Effector CD4-positive, alpha-beta T cell (primary cell): Measurements from ENCODE around the gene ITSN1.
"Not testable (repeated sequence)": the region's sequence is repeated elsewhere in the genome, so short reads cannot be mapped to it uniquely, and the experiment has no call there.

ENCODE experiments used
- DNase-seq: peaks from one replicate; pipeline ENCODE4 v3.0.0-alpha.2; 2020
- total RNA-seq: gene quantifications from one replicate; lab custom pipeline; 2026; lab: John Stamatoyannopoulos, UW

ITSN1 gene
- 1.3 reads per million for total RNA-seq

GRCh38 chr21:33642027-33642895 is at the start of gene ITSN1:
Gene ITSN1 (plus strand): TSS chr21:33642501. CDS start chr21:33718829, 76,328 bp downstream.
- DNase-seq = peak; percentile 100

GRCh38 chr21:33598051-33598450 is 44.2 kb upstream of the ITSN1 start:
- DNase-seq = no peak

GRCh38 chr21:33608559-33608958 is 33.7 kb upstream of the ITSN1 start:
- DNase-seq = no peak

GRCh38 chr21:33611006-33611744 is 31.1 kb upstream of the ITSN1 start:
- DNase-seq = no peak

- DNase-seq = not testable (repeated sequence)
Measured at GRCh38 chr21:33617565-33617964, 24.7 kb upstream of the ITSN1 start.

- no peak for DNase-seq
Measured at GRCh38 chr21:33618407-33618806, 23.9 kb upstream of the ITSN1 start.

GRCh38 chr21:33619726-33620125 is 22.6 kb upstream of the ITSN1 start:
- DNase-seq = no peak

GRCh38 chr21:33622253-33622652 is 20.0 kb upstream of the ITSN1 start:
- no peak for DNase-seq

GRCh38 chr21:33626151-33626550 is 16.1 kb upstream of the ITSN1 start:
- DNase-seq = not testable (repeated sequence)

- DNase-seq = no peak
Measured at GRCh38 chr21:33634254-33634653, 8.0 kb upstream of the ITSN1 start.

GRCh38 chr21:33640697-33641351 is 1.5 kb upstream of the ITSN1 start:
- no peak for DNase-seq

GRCh38 chr21:33641352-33642026 is 812 bp upstream of the ITSN1 start, which contains the start of gene CRYZL1:
Gene CRYZL1 (minus strand): TSS chr21:33641741. CDS start chr21:33631551, 10,190 bp downstream.
- DNase-seq = peak; percentile 100

GRCh38 chr21:33642896-33643657 is 776 bp downstream of the ITSN1 start:
- DNase-seq = peak; percentile 7

- no peak for DNase-seq
Measured at GRCh38 chr21:33643658-33644311, 1.5 kb downstream of the ITSN1 start.

GRCh38 chr21:33644383-33645074 is 2.2 kb downstream of the ITSN1 start:
- no peak for DNase-seq

- no peak for DNase-seq
Measured at GRCh38 chr21:33645730-33646129, 3.4 kb downstream of the ITSN1 start.

- no peak for DNase-seq
Measured at GRCh38 chr21:33647587-33647986, 5.3 kb downstream of the ITSN1 start.

GRCh38 chr21:33648555-33648954 is 6.3 kb downstream of the ITSN1 start:
- DNase-seq = no peak

GRCh38 chr21:33650230-33650629 is 7.9 kb downstream of the ITSN1 start:
- no peak for DNase-seq

GRCh38 chr21:33650929-33651509 is 8.7 kb downstream of the ITSN1 start:
- DNase-seq = no peak
